Right lobe of liver (tissue), 4 donors: ENCODE measurements around the gene MDFIC.

ENCODE experiments used
- POLR2A ChIP-seq: fragments of 450-650 bp; IDR thresholded peaks from one replicate; pipeline ENCODE4 v1.6.1; 2017; ENCODE audit warnings: antibody characterized with exemption, mild to moderate bottlenecking
- TF ChIP-seq, protein P1 (sequence below), 4 donors: fragments of 200-600 bp in 3 of 4; fragments of 450-650 bp in 1 of 4; IDR thresholded peaks; one replicate each; pipeline versions ENCODE4 v1.5.1 to v1.8.0; 2016 to 2022; ENCODE audit warnings: antibody characterized with exemption in 4 of 4, mild to moderate bottlenecking in 2 of 4
- donor health status: DM: no; HTN: no; CAD: no.
- donor health status: DM: no; HTN: no; CAD: no.
- donor health status: DM: no; HTN: yes; CAD: no.

DNA sequence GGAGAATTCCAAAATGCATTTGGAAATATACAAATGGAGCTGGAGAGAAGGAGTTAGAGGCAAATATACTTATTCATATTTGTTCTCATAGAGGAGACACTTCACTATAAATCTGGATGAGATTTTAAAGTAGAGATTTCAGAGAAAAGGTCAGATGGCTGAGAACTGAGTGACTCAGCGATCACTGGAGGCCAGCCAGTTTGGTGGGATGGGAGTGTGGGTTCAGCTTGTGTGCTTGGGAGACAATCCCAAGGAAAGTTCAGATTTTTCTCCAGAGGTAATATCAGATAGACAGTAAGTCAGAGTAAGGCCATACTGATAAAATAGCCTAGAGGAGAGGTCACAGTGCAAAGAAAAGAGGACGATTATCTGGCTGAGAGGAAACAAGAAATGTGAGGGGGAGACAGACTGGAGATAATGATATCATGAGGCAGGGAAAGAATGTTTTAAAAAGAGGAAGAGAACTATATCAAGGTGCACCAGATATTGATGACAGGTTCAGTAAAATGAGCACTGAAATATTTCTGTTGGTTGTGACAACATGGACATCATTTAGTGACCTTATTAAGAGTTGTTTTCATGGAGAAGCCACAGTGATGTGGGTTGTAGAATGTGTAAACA lies 67.0 kb downstream of the MDFIC start:
- TF ChIP-seq, protein P1, sequence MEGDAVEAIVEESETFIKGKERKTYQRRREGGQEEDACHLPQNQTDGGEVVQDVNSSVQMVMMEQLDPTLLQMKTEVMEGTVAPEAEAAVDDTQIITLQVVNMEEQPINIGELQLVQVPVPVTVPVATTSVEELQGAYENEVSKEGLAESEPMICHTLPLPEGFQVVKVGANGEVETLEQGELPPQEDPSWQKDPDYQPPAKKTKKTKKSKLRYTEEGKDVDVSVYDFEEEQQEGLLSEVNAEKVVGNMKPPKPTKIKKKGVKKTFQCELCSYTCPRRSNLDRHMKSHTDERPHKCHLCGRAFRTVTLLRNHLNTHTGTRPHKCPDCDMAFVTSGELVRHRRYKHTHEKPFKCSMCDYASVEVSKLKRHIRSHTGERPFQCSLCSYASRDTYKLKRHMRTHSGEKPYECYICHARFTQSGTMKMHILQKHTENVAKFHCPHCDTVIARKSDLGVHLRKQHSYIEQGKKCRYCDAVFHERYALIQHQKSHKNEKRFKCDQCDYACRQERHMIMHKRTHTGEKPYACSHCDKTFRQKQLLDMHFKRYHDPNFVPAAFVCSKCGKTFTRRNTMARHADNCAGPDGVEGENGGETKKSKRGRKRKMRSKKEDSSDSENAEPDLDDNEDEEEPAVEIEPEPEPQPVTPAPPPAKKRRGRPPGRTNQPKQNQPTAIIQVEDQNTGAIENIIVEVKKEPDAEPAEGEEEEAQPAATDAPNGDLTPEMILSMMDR (IDR thresholded peaks at IDR 0.05), result no peak
- TF ChIP-seq POLR2A, result no peak
